ENCODE data around the gene SEMA3F. TPM values are rescaled to one million over a fixed set of nuclear protein-coding genes. Genes with fewer than 3 reads are reported as not detected.

Gene SEMA3F
- total and polyA plus RNA-seq, 4 donors, result 0.60 to 4.8 (median 2.1) TPM

DNA sequence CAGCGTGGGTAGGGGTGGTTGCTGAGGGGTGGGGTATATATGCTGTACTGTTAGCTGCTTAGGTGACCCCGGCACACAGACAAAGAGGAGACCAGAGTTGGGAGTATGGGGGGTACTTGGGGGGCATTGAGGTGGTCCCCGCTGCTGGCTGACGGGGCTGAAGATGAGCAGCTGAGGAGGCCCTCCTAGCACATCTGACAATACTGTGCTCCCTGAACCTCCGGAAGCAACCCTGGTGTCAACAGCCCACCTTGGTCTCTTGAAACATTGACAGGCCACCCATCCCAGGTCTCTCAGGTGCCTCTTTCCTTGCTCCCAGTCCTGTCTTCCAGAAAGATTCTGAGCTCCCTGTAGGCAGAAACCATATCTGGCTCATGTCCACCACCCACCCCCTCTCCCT is 19.2 kb upstream of the SEMA3F start:
- no peaks in the 10 kb centered on the region for H3K36me3 ChIP-seq (ENCODE audit: control insufficient read depth in 4 of 4, insufficient read depth in 3 of 4, low read depth in 1 of 4, low read length in 3 of 4)
- TF ChIP-seq CTCF (IDR thresholded peaks at IDR 0.05; ENCODE audit: low read depth, low read length, missing input control) (no peak), FOXA2 (IDR thresholded peaks at IDR 0.05) (no peak), YY1 (IDR thresholded peaks at IDR 0.05) (no peak), RXRA (IDR thresholded peaks at IDR 0.05) (no peak), HNF4G (IDR thresholded peaks at IDR 0.05) (no peak), NR2F2 (IDR thresholded peaks at IDR 0.05) (no peak), SP1 (IDR thresholded peaks at IDR 0.05) (no peak), ZBTB33 (IDR thresholded peaks at IDR 0.05) (no peak)
- TF ChIP-seq, protein P1, sequence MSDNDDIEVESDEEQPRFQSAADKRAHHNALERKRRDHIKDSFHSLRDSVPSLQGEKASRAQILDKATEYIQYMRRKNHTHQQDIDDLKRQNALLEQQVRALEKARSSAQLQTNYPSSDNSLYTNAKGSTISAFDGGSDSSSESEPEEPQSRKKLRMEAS (IDR thresholded peaks at IDR 0.05), result no peak
- H3K4me3 ChIP-seq (ENCODE audit: low read depth in 1 of 3, low read length in 3 of 3), result no peak overlapping the region
- WGBS, result 99% methylated on average over 5 of the region's 5 CpGs
- H3K9ac ChIP-seq (ENCODE audit: low read depth in 1 of 2, low read length in 2 of 2), result no peak overlapping the region
- no peaks in the 10 kb centered on the region for H3K9me3 ChIP-seq (ENCODE audit: control insufficient read depth in 4 of 4, low read length in 3 of 4)
- no peaks in the 10 kb centered on the region for H3K27me3 ChIP-seq (ENCODE audit: control insufficient read depth in 4 of 4, insufficient read depth in 4 of 4, low read length in 3 of 4)
- no peak for DNase-seq (ENCODE audit: low spot score)
- H3K27ac ChIP-seq (ENCODE audit: low read depth in 1 of 2, low read length in 2 of 2), result no peak overlapping the region
- H3K4me1 ChIP-seq (ENCODE audit: control insufficient read depth in 4 of 4, insufficient read depth in 4 of 4, low read length in 3 of 4), result no peaks in the 10 kb centered on the region

DNA sequence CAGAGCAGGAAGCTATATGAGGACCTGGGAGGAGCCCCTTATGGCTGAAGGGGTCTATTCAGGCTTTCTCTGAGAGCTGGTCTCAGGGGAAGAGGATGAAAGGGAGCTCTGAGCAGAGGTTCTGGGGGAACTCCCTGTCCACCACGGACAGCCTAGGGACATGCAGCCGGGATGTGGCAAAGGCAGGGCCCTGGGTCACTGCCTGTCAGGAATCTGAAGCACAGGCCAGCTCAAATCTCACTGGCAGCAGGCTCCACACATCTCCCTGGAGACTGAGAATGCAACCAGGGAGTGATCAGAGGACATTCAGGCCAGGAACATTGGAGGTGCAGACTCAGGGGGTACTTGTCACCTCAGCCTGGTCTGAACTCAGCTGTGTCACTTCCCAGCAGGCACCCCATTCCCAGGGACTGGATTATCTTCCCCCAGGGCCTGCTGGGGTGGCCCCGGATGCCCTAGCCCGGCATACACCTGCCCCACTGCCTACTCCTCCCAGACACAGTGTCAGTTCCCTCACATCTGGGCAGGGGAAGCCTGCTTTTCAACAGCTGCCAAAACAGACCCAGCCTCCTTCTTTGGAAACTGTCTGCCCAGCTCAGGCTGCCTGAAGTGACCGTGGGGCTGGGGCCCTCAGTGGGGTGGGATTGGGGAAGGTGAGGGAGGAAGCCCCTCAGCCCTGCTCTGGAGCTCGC is 18.3 kb upstream of the SEMA3F start:
- H3K4me3 ChIP-seq (ENCODE audit: low read depth in 1 of 3, low read length in 3 of 3), result no peak overlapping the region
- WGBS, result 77% methylated on average over 6 of the region's 6 CpGs
- H3K9me3 ChIP-seq (ENCODE audit: control insufficient read depth in 4 of 4, low read length in 3 of 4), result no peaks in the 10 kb centered on the region
- H3K36me3 ChIP-seq (ENCODE audit: control insufficient read depth in 4 of 4, insufficient read depth in 3 of 4, low read depth in 1 of 4, low read length in 3 of 4), result no peaks in the 10 kb centered on the region
- no peaks in the 10 kb centered on the region for H3K27me3 ChIP-seq (ENCODE audit: control insufficient read depth in 4 of 4, insufficient read depth in 4 of 4, low read length in 3 of 4)
- TF ChIP-seq, protein P1 (IDR thresholded peaks at IDR 0.05), result no peak
- no peak for TF ChIP-seq TAF1 (conservative IDR thresholded peaks at IDR 0.05)
- no peak for TF ChIP-seq FOXA2 (IDR thresholded peaks at IDR 0.05)
- TF ChIP-seq JUND (IDR thresholded peaks at IDR 0.05), result no peak
- no peak for TF ChIP-seq SP1 (IDR thresholded peaks at IDR 0.05)
- no peak for TF ChIP-seq YY1 (IDR thresholded peaks at IDR 0.05)
- TF ChIP-seq, protein P2, sequence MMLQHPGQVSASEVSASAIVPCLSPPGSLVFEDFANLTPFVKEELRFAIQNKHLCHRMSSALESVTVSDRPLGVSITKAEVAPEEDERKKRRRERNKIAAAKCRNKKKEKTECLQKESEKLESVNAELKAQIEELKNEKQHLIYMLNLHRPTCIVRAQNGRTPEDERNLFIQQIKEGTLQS (IDR thresholded peaks at IDR 0.05), result no peak
- no peak for DNase-seq (ENCODE audit: low spot score)
- no peak overlapping the region for H3K9ac ChIP-seq (ENCODE audit: low read depth in 1 of 2, low read length in 2 of 2)
- no peaks in the 10 kb centered on the region for H3K4me1 ChIP-seq (ENCODE audit: control insufficient read depth in 4 of 4, insufficient read depth in 4 of 4, low read length in 3 of 4)
- H3K27ac ChIP-seq (ENCODE audit: low read depth in 1 of 2, low read length in 2 of 2), result no peak overlapping the region

- Histone ChIP-seq H3K27me3 (ENCODE audit: control insufficient read depth in 4 of 4, insufficient read depth in 4 of 4, low read length in 3 of 4) (no peaks in the 10 kb centered on the region), H3K4me3 (ENCODE audit: low read depth in 1 of 3, low read length in 3 of 3) (no peak overlapping the region), H3K27ac (ENCODE audit: low read depth in 1 of 2, low read length in 2 of 2) (no peak overlapping the region), H3K9me3 (ENCODE audit: control insufficient read depth in 4 of 4, low read length in 3 of 4) (no peaks in the 10 kb centered on the region), H3K4me1 (ENCODE audit: control insufficient read depth in 4 of 4, insufficient read depth in 4 of 4, low read length in 3 of 4) (no peaks in the 10 kb centered on the region), H3K36me3 (ENCODE audit: control insufficient read depth in 4 of 4, insufficient read depth in 3 of 4, low read depth in 1 of 4, low read length in 3 of 4) (no peaks in the 10 kb centered on the region), H3K9ac (ENCODE audit: low read depth in 1 of 2, low read length in 2 of 2) (no peak overlapping the region)
- TF ChIP-seq FOXA2 (IDR thresholded peaks at IDR 0.05), result no peak
- TF ChIP-seq RXRA (IDR thresholded peaks at IDR 0.05), result no peak
- TF ChIP-seq, protein P3, sequence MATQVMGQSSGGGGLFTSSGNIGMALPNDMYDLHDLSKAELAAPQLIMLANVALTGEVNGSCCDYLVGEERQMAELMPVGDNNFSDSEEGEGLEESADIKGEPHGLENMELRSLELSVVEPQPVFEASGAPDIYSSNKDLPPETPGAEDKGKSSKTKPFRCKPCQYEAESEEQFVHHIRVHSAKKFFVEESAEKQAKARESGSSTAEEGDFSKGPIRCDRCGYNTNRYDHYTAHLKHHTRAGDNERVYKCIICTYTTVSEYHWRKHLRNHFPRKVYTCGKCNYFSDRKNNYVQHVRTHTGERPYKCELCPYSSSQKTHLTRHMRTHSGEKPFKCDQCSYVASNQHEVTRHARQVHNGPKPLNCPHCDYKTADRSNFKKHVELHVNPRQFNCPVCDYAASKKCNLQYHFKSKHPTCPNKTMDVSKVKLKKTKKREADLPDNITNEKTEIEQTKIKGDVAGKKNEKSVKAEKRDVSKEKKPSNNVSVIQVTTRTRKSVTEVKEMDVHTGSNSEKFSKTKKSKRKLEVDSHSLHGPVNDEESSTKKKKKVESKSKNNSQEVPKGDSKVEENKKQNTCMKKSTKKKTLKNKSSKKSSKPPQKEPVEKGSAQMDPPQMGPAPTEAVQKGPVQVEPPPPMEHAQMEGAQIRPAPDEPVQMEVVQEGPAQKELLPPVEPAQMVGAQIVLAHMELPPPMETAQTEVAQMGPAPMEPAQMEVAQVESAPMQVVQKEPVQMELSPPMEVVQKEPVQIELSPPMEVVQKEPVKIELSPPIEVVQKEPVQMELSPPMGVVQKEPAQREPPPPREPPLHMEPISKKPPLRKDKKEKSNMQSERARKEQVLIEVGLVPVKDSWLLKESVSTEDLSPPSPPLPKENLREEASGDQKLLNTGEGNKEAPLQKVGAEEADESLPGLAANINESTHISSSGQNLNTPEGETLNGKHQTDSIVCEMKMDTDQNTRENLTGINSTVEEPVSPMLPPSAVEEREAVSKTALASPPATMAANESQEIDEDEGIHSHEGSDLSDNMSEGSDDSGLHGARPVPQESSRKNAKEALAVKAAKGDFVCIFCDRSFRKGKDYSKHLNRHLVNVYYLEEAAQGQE (IDR thresholded peaks at IDR 0.05), result no peak
- TF ChIP-seq, protein P1 (IDR thresholded peaks at IDR 0.05), result no peak
- no peak for TF ChIP-seq YY1 (IDR thresholded peaks at IDR 0.05)
- TF ChIP-seq NR2F2 (IDR thresholded peaks at IDR 0.05), result no peak
- no peak for DNase-seq (ENCODE audit: low spot score)
- 93% methylated on average over 6 of the region's 6 CpGs for WGBS
Observed at GRCh38 chr3:50137531-50137930, 17.6 kb upstream of the SEMA3F start.

Measured in liver (tissue), 9 donors.